Measurements from ENCODE around the gene DKC1.

- TF ChIP-seq SPI1 (IDR thresholded peaks at IDR 0.05; ENCODE audit: borderline replicate concordance, low read depth), result no peak
- TF ChIP-seq, protein P1, sequence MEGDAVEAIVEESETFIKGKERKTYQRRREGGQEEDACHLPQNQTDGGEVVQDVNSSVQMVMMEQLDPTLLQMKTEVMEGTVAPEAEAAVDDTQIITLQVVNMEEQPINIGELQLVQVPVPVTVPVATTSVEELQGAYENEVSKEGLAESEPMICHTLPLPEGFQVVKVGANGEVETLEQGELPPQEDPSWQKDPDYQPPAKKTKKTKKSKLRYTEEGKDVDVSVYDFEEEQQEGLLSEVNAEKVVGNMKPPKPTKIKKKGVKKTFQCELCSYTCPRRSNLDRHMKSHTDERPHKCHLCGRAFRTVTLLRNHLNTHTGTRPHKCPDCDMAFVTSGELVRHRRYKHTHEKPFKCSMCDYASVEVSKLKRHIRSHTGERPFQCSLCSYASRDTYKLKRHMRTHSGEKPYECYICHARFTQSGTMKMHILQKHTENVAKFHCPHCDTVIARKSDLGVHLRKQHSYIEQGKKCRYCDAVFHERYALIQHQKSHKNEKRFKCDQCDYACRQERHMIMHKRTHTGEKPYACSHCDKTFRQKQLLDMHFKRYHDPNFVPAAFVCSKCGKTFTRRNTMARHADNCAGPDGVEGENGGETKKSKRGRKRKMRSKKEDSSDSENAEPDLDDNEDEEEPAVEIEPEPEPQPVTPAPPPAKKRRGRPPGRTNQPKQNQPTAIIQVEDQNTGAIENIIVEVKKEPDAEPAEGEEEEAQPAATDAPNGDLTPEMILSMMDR (IDR thresholded peaks at IDR 0.05; ENCODE audit: insufficient read depth, low read length), result no peak
- no peak for TF ChIP-seq GABPA (IDR thresholded peaks at IDR 0.05; ENCODE audit: low read depth)
- TF ChIP-seq POLR2AphosphoS5 (IDR thresholded peaks at IDR 0.05; ENCODE audit: low read depth), result no peak
- TF ChIP-seq REST (IDR thresholded peaks at IDR 0.05; ENCODE audit: insufficient replicate concordance, low read depth), result no peak
These were observed 10.9 kb upstream of the DKC1 start for GRCh38 chrX:154751669-154752271.

All from HL-60 (cell line).